A549 (cell line): ENCODE results near the gene DNM3. TPM values are rescaled to one million over a fixed set of nuclear protein-coding genes. Genes with fewer than 3 reads are reported as not detected.

Source experiments
- ATAC-seq, 2 experiments: fragments of 200-7000 bp in 1 of 2; fragments of >200 bp in 1 of 2; cut with Nextera tagmentation in 1 of 2; cut with Tn5 transposase in 1 of 2; 3 replicates each; pipeline versions ENCODE4 v1.8.0 to v1.9.1; 2018 to 2020; ENCODE audit warnings: mild to moderate bottlenecking in 1 of 2, moderate library complexity in 1 of 2
- CTCF ChIA-PET: fragments of 300-600 bp; sonication (Branson Sonifier 250); formaldehyde crosslinking; extraction: SDS; loops from one replicate; lab custom pipeline; 2021; ENCODE audit warnings: antibody characterized with exemption, inconsistent platforms; lab: Yijun Ruan, JAX
- POLR2A ChIA-PET: fragments of 350-600 bp; formaldehyde crosslinking; extraction: SDS; loops from one replicate; lab custom pipeline; 2021; ENCODE audit warnings: antibody characterized with exemption, inconsistent platforms; lab: Yijun Ruan, JAX
- DNase-seq, 2 experiments: peaks; one replicate each; pipeline versions ENCODE4 v3.0.0 to v3.0.0-alpha.2; 2011 to 2016; ENCODE audit warnings: low read depth in 1 of 2, low spot score in 1 of 2
- FAIRE-seq: peaks from 2 replicates; lab custom pipeline; 2011; peaks lifted over from hg19 to GRCh38; lab: Jason Lieb, UNC
- H3K27ac ChIP-seq, 2 experiments: fragments of >200 bp; sonication (Bioruptor Twin); formaldehyde crosslinking; 3 replicates each; pipeline ENCODE4 v1.5.1; 2016 to 2017
- H3K4me1 ChIP-seq: fragments of >200 bp; sonication (Bioruptor Twin); formaldehyde crosslinking; 3 replicates; pipeline ENCODE4 v1.6.1; 2016
- H3K4me2 ChIP-seq: fragments of >200 bp; sonication (Bioruptor Twin); formaldehyde crosslinking; 3 replicates; pipeline ENCODE4 v1.6.1; 2016
- H3K4me3 ChIP-seq: fragments of >200 bp; sonication (Bioruptor Twin); formaldehyde crosslinking; 3 replicates; pipeline ENCODE4 v1.5.1; 2016
- H3K9me3 ChIP-seq: fragments of >200 bp; sonication (Bioruptor Twin); formaldehyde crosslinking; 3 replicates; pipeline ENCODE4 v1.6.1; 2016
- ATOH8 ChIP-seq: fragments of 250-450 bp; sonication (Bioruptor Pico); IDR thresholded peaks from 2 replicates; pipeline ENCODE4 v1.5.0; 2020; ENCODE audit warnings: low read depth, mild to moderate bottlenecking, moderate library complexity
- BCL3 ChIP-seq: fragments of >200 bp; sonication (Bioruptor Twin); formaldehyde crosslinking; IDR thresholded peaks from 3 replicates; pipeline ENCODE4 v1.6.1; 2016
- BHLHE40 ChIP-seq: IDR thresholded peaks from 2 replicates; pipeline ENCODE4 v1.6.1; 2012; ENCODE audit warnings: low read depth, low read length, inconsistent platforms
- CEBPB ChIP-seq, 2 experiments: fragments of >200 bp in 1 of 2; sonication (Bioruptor Twin) in 1 of 2; formaldehyde crosslinking in 1 of 2; IDR thresholded peaks; 2 replicates each; pipeline ENCODE4 v1.6.1; 2012 to 2016
- CTCF ChIP-seq: fragments of >200 bp; sonication (Bioruptor Twin); formaldehyde crosslinking; IDR thresholded peaks from 3 replicates; pipeline ENCODE4 v1.5.1; 2016
- FOSL2 ChIP-seq, 2 experiments: fragments of 450-650 bp in 1 of 2; fragments of >200 bp in 1 of 2; sonication (Bioruptor Twin) in 1 of 2; formaldehyde crosslinking; IDR thresholded peaks; 2 replicates each; pipeline versions ENCODE4 v1.5.0 to v1.6.1; 2016 to 2020; ENCODE audit warnings: mild to moderate bottlenecking in 1 of 2, moderate library complexity in 1 of 2
- HDAC2 ChIP-seq: fragments of 200-600 bp; sonication (generic); IDR thresholded peaks from 2 replicates; pipeline ENCODE4 v1.6.1; 2016
- HES2 ChIP-seq: fragments of >200 bp; sonication (Bioruptor Twin); formaldehyde crosslinking; IDR thresholded peaks from 2 replicates; pipeline ENCODE4 v1.6.1; 2016
- KDM1A ChIP-seq: fragments of 200-600 bp; sonication (generic); IDR thresholded peaks from 2 replicates; pipeline ENCODE4 v1.6.1; 2016; ENCODE audit warnings: low read depth, mild to moderate bottlenecking
- MAX ChIP-seq: IDR thresholded peaks from 2 replicates; pipeline ENCODE4 v1.6.1; 2012
- MAZ ChIP-seq: fragments of 150-350 bp; IDR thresholded peaks from 2 replicates; pipeline ENCODE4 v1.6.1; 2014; ENCODE audit warnings: antibody characterized with exemption, low read depth, low read length, borderline replicate concordance
- MYC ChIP-seq: IDR thresholded peaks from 2 replicates; pipeline ENCODE4 v1.6.1; 2012; ENCODE audit warnings: mild to moderate bottlenecking, inconsistent platforms, low read length, improper control_type of control experiment, borderline replicate concordance
- NPAS2 ChIP-seq: fragments of 250-450 bp; sonication (Bioruptor Pico); IDR thresholded peaks from 2 replicates; pipeline ENCODE4 v1.8.0; 2022; ENCODE audit warnings: mild to moderate bottlenecking, moderate library complexity, borderline replicate concordance
- PBX3 ChIP-seq: IDR thresholded peaks from 2 replicates; pipeline ENCODE4 v1.6.1; 2012
- PHF8 ChIP-seq: fragments of 200-600 bp; sonication (generic); IDR thresholded peaks from 2 replicates; pipeline ENCODE4 v1.6.1; 2016; ENCODE audit warnings: low read depth, mild to moderate bottlenecking, antibody characterized with exemption, moderate library complexity, borderline replicate concordance
- POLR2AphosphoS2 ChIP-seq: conservative IDR thresholded peaks from 2 replicates; pipeline ENCODE4 v1.6.1; 2012; ENCODE audit warnings: low read length, improper control_type of control experiment, inconsistent platforms
- RAD21 ChIP-seq, 2 experiments: fragments of >200 bp in 1 of 2; sonication (Bioruptor Twin) in 1 of 2; formaldehyde crosslinking in 1 of 2; IDR thresholded peaks in 1 of 2; conservative IDR thresholded peaks in 1 of 2; 2 replicates in 1 of 2; 3 replicates in 1 of 2; pipeline ENCODE4 v1.6.1; 2012 to 2018; ENCODE audit warnings: inconsistent platforms in 1 of 2
- RARB ChIP-seq: fragments of 250-450 bp; sonication (Bioruptor Pico); IDR thresholded peaks from 2 replicates; pipeline ENCODE4 v1.8.0; 2021; ENCODE audit warnings: mild to moderate bottlenecking, moderate library complexity
- TP53 ChIP-seq: fragments of 250-450 bp; sonication (Bioruptor Pico); IDR thresholded peaks from 2 replicates; pipeline ENCODE4 v1.5.0; 2021; ENCODE audit warnings: mild to moderate bottlenecking, moderate library complexity
- USF2 ChIP-seq: fragments of 450-650 bp; IDR thresholded peaks from 2 replicates; pipeline ENCODE4 v1.6.1; 2014; ENCODE audit warnings: antibody characterized with exemption
- ZC3H11A ChIP-seq: fragments of 450-650 bp; IDR thresholded peaks from 2 replicates; pipeline ENCODE4 v1.6.1; 2014; ENCODE audit warnings: antibody characterized with exemption, mild to moderate bottlenecking
- ZFP36 ChIP-seq: fragments of 450-650 bp; IDR thresholded peaks from 2 replicates; pipeline ENCODE4 v1.6.1; 2014; ENCODE audit warnings: borderline replicate concordance; ENCODE audit not compliant: partially characterized antibody
- WGBS: methylation state at CpG from one replicate; pipeline ENCODE4 v1.1.6; 2017; ENCODE audit errors: missing lambda C conversion rate; 5-methylcytosine and 5-hydroxymethylcytosine counted together
- polyA plus RNA-seq, 4 experiments: library from polyadenylated mRNA; depleted of rRNA in 3 of 4; stranded (reverse); fragments of >200 nt; fragmentation: RNase III in 1 of 4; extraction: RNeasy Plus Mini Kit Qiagen cat#74134 plus additional on column Dnase treatment in 1 of 4; gene quantifications; 2 replicates in 3 of 4; 3 replicates in 1 of 4; pipeline ENCODE4 v1.2.3, GENCODE V29; 2011 to 2017

DNM3 gene
- polyA plus RNA-seq, 2 of the 4 experiments (the other 2 are of a cell fraction), result 0.57 to 1.5 TPM

- TF ChIP-seq CEBPB (IDR thresholded peaks at IDR 0.05) (peak; percentile 27 to 67; a peak in 2 of 4 replicates), ZC3H11A (no peak)
- DNase-seq (no peak), ATAC-seq (no peak), FAIRE-seq (no peak)
- Histone ChIP-seq H3K27ac (peak overlapping the region; percentile 70 to 86), H3K4me1 (peaks cover 48% of the 10 kb centered on the region), H3K4me2 (peak overlapping the region; percentile 80), H3K9me3 (no peaks in the 10 kb centered on the region), H3K4me3 (no peak overlapping the region)
- ChIA-PET POLR2A (no interaction called here), CTCF (no interaction called here)
- 72% methylated on average over 3 of the region's 3 CpGs for WGBS
Measured at GRCh38 chr1:172268237-172268636, 426.9 kb downstream of the DNM3 start.

GRCh38 chr1:172269084-172269483, 427.8 kb downstream of the DNM3 start:
- H3K4me1 ChIP-seq, result peaks cover 54% of the 10 kb centered on the region
- 12% methylated on average over 5 of the region's 5 CpGs for WGBS
- ATAC-seq (peak; percentile 57 to 70; a peak in 4 of 6 replicates), FAIRE-seq (no peak), DNase-seq (peak in 1 of 2 experiments; percentile 32)
- TF ChIP-seq MYC, result no peak
- no peak for TF ChIP-seq PHF8
- TF ChIP-seq RAD21 (conservative IDR thresholded peaks at IDR 0.05 in 1 of 2, IDR thresholded peaks at IDR 0.05 in 1 of 2), result no peak
- TF ChIP-seq KDM1A, result no peak
- TF ChIP-seq CTCF, result no peak
- TF ChIP-seq POLR2AphosphoS2, result no peak
- TF ChIP-seq FOSL2 (IDR thresholded peaks at IDR 0.05), result no peak
- TF ChIP-seq FOSL2 (CRISPR knock-in tag; IDR thresholded peaks at IDR 0.05), result no peak
- TF ChIP-seq HDAC2, result no peak
- TF ChIP-seq BHLHE40, result no peak
- no peak for TF ChIP-seq RARB
- no peak for TF ChIP-seq MAZ
- TF ChIP-seq PBX3, result no peak
- no peak for TF ChIP-seq TP53 (CRISPR knock-in tag)
- no peak for TF ChIP-seq BCL3
- TF ChIP-seq USF2, result no peak
- TF ChIP-seq MAX, result no peak
- TF ChIP-seq HES2, result no peak
- no peak for TF ChIP-seq NPAS2
- TF ChIP-seq ATOH8 (CRISPR knock-in tag), result no peak
- no peak for TF ChIP-seq ZFP36
- peak overlapping the region; percentile 80 for H3K4me2 ChIP-seq
- H3K4me3 ChIP-seq, result no peak overlapping the region
- ChIA-PET CTCF (interaction anchor here (0.8 to 1.2 kb wide), 3 partner anchors 13 to 283 kb away, joined by 3 to 6 read pairs (median 3); no protein-coding TSS in a partner anchor), POLR2A (interaction anchor here (1.3 to 1.5 kb wide), 2 partner anchors 53 to 90 kb away, joined by 10 to 18 read pairs; no protein-coding TSS in a partner anchor)
- peak overlapping the region; percentile 70 to 86 for H3K27ac ChIP-seq
- no peaks in the 10 kb centered on the region for H3K9me3 ChIP-seq
